Duodenal mucosa (tissue), 2 donors: ENCODE results near the gene FGFR4.

Experiments used
- H3K27ac ChIP-seq: one replicate; pipeline ENCODE4 v1.7.0; 2013; ENCODE audit warnings: low read depth, low read length
- H3K27me3 ChIP-seq, 2 donors: one replicate each; pipeline ENCODE4 v1.7.0; 2013; ENCODE audit warnings: low read length in 2 of 2, control low read depth in 1 of 2; ENCODE audit not compliant: insufficient read depth in 2 of 2, control insufficient read depth in 1 of 2
- H3K36me3 ChIP-seq, 2 donors: one replicate each; pipeline ENCODE4 v1.7.0; 2013; ENCODE audit warnings: low read length in 2 of 2, control low read depth in 1 of 2; ENCODE audit not compliant: insufficient read depth in 2 of 2, control insufficient read depth in 1 of 2
- H3K4me1 ChIP-seq, 2 donors: one replicate each; pipeline ENCODE4 v1.7.0; 2013; ENCODE audit warnings: low read length in 2 of 2, control low read depth in 1 of 2; ENCODE audit not compliant: insufficient read depth in 2 of 2, control insufficient read depth in 1 of 2
- H3K4me3 ChIP-seq, 2 donors: one replicate each; pipeline ENCODE4 v1.7.0; 2013; ENCODE audit warnings: low read length in 2 of 2, low read depth in 1 of 2
- H3K9ac ChIP-seq, 2 donors: one replicate each; pipeline ENCODE4 v1.7.0; 2013; ENCODE audit warnings: low read length in 2 of 2, low read depth in 1 of 2
- H3K9me3 ChIP-seq, 2 donors: one replicate each; pipeline ENCODE4 v1.7.0; 2013; ENCODE audit warnings: low read length in 2 of 2, control low read depth in 1 of 2; ENCODE audit not compliant: control insufficient read depth in 1 of 2

Gene FGFR4

GRCh38 chr5:177099422-177100093, 12.8 kb downstream of the FGFR4 start:
- H3K27ac ChIP-seq, result no peak overlapping the region
- H3K9me3 ChIP-seq, result no peaks in the 10 kb centered on the region
- H3K36me3 ChIP-seq, result peaks cover 0 to 24% of the 10 kb centered on the region in 2 donors
- H3K4me3 ChIP-seq, result no peak overlapping the region
- H3K27me3 ChIP-seq, result no peaks in the 10 kb centered on the region
- H3K4me1 ChIP-seq, result peaks cover 14 to 32% of the 10 kb centered on the region in 2 donors
- H3K9ac ChIP-seq, result no peak overlapping the region

- Histone ChIP-seq H3K9me3 (no peaks in the 10 kb centered on the region), H3K4me1 (peaks cover 14 to 25% of the 10 kb centered on the region in 2 donors), H3K27me3 (no peaks in the 10 kb centered on the region), H3K36me3 (peaks cover 0 to 15% of the 10 kb centered on the region in 2 donors), H3K27ac (no peak overlapping the region), H3K4me3 (no peak overlapping the region), H3K9ac (no peak overlapping the region)
These were observed 14.0 kb downstream of the FGFR4 start for GRCh38 chr5:177100714-177101121.

- H3K27me3 ChIP-seq, result no peaks in the 10 kb centered on the region
- H3K4me3 ChIP-seq, result no peak overlapping the region
- H3K9ac ChIP-seq, result no peak overlapping the region
- H3K4me1 ChIP-seq, result peaks cover 3 to 10% of the 10 kb centered on the region in 2 donors
- H3K27ac ChIP-seq, result no peak overlapping the region
- no peaks in the 10 kb centered on the region for H3K9me3 ChIP-seq
- H3K36me3 ChIP-seq, result no peaks in the 10 kb centered on the region
These were observed 17.0 kb downstream of the FGFR4 start for GRCh38 chr5:177103523-177104253.

GRCh38 chr5:177105691-177106476, 19.2 kb downstream of the FGFR4 start:
- no peaks in the 10 kb centered on the region for H3K9me3 ChIP-seq

GRCh38 chr5:177107159-177107558, 20.4 kb downstream of the FGFR4 start:
- no peak overlapping the region for H3K27ac ChIP-seq
- H3K9ac ChIP-seq, result no peak overlapping the region
- H3K4me3 ChIP-seq, result no peak overlapping the region
- peaks cover 5 to 11% of the 10 kb centered on the region in 2 donors for H3K4me1 ChIP-seq
- H3K36me3 ChIP-seq, result no peaks in the 10 kb centered on the region
- no peaks in the 10 kb centered on the region for H3K27me3 ChIP-seq
- H3K9me3 ChIP-seq, result no peaks in the 10 kb centered on the region

More at GRCh38 chr5:177105691-177106476, 19.2 kb downstream of the FGFR4 start:
- Histone ChIP-seq H3K27me3 (no peaks in the 10 kb centered on the region), H3K4me1 (peaks cover 5 to 7% of the 10 kb centered on the region in 2 donors), H3K27ac (no peak overlapping the region), H3K36me3 (no peaks in the 10 kb centered on the region), H3K9ac (no peak overlapping the region), H3K4me3 (no peak overlapping the region)

DNA sequence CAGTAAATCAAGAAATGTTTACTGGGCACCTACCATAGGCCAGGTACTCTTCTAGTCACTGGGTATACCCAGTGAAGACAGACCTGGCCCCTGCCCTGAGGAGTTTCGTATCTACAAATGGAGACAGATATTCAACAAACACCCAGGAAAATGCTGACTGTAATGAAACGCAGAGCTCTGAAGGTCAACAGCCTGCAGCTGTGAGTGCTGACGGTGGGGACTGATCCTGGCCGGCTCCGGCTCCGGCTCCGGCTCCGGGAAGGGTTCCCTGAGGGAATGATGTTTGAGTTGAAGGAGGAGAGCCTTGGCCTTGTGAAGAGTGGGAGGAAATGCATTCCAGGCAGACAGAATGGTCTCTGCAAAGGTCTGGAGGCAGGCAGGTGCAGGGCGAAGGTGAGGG, 23.1 kb downstream of the FGFR4 start:
- Histone ChIP-seq H3K36me3 (no peaks in the 10 kb centered on the region), H3K4me1 (peaks cover 10 to 13% of the 10 kb centered on the region in 2 donors), H3K9me3 (no peaks in the 10 kb centered on the region), H3K9ac (no peak overlapping the region), H3K4me3 (no peak overlapping the region), H3K27ac (no peak overlapping the region), H3K27me3 (no peaks in the 10 kb centered on the region)

- Histone ChIP-seq H3K36me3 (no peaks in the 10 kb centered on the region), H3K9me3 (no peaks in the 10 kb centered on the region), H3K27ac (no peak overlapping the region), H3K9ac (no peak overlapping the region), H3K4me3 (peak overlapping the region in 1 of 2 donors; percentile 20), H3K4me1 (peaks cover 13 to 20% of the 10 kb centered on the region in 2 donors), H3K27me3 (no peaks in the 10 kb centered on the region)
These were observed 25.1 kb downstream of the FGFR4 start for GRCh38 chr5:177111720-177112394.

- Histone ChIP-seq H3K4me1 (peaks cover 13 to 20% of the 10 kb centered on the region in 2 donors), H3K27me3 (no peaks in the 10 kb centered on the region), H3K9me3 (no peaks in the 10 kb centered on the region), H3K9ac (no peak overlapping the region), H3K36me3 (no peaks in the 10 kb centered on the region), H3K27ac (no peak overlapping the region), H3K4me3 (no peak overlapping the region)
These were observed 26.0 kb downstream of the FGFR4 start for GRCh38 chr5:177112589-177113220.

GRCh38 chr5:177113566-177114424, 27.1 kb downstream of the FGFR4 start:
- Histone ChIP-seq H3K9ac (no peak overlapping the region), H3K9me3 (no peaks in the 10 kb centered on the region), H3K27me3 (no peaks in the 10 kb centered on the region), H3K4me3 (no peak overlapping the region), H3K4me1 (peaks cover 13 to 20% of the 10 kb centered on the region in 2 donors), H3K36me3 (no peaks in the 10 kb centered on the region), H3K27ac (no peak overlapping the region)
